ENCODE data around the gene ZRANB1. TPM values are rescaled to one million over a fixed set of nuclear protein-coding genes. Genes with fewer than 3 reads are reported as not detected.

The ZRANB1 gene
- total RNA-seq, 1 experiment from 2014 or later, result 11.5 TPM

DNA sequence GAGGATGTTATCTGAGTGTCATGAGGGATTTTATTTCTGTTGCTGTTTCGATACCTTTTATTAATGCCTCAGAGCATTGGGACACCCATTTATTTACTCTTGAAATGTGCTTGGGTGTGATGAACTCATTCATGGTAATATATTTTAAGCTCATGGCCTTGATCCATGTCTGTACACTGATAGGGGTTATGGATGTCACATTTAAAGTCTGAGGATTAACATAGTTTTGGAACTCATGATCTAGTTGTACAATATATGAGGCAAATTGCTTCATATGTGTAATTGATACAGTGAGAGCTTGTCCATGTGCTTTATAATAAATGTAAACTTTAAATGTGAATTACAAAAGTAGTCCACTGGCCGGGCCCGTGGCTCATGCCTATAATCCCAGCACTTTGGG is 23.0 kb upstream of the ZRANB1 start:
- no peak for DNase-seq (ENCODE audit: low read depth)

DNA sequence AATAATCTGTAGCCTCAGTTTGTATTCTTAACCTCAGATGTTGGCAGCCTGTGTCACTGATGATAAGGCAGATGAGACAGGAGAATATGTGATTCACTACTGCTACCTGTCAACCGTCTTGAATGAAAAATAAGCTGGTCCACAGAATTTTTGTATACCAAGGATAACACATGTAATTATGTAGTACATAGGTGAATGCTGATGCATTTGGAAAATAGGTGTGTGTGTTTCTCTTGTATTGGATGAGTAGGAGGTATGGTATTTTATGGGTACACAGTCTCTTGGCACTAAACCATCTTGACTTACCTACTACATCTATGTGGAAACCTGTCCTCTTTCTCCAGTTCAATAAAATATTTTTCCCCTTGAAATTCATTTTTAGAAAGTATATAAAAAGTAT is 20.7 kb upstream of the ZRANB1 start:
- DNase-seq (ENCODE audit: low read depth), result no peak

GRCh38 chr10:124923684-124924083 is 18.2 kb upstream of the ZRANB1 start:
- DNase-seq (ENCODE audit: low read depth), result no peak

GRCh38 chr10:124926548-124926947 is 15.4 kb upstream of the ZRANB1 start:
- DNase-seq (ENCODE audit: low read depth), result no peak

DNA sequence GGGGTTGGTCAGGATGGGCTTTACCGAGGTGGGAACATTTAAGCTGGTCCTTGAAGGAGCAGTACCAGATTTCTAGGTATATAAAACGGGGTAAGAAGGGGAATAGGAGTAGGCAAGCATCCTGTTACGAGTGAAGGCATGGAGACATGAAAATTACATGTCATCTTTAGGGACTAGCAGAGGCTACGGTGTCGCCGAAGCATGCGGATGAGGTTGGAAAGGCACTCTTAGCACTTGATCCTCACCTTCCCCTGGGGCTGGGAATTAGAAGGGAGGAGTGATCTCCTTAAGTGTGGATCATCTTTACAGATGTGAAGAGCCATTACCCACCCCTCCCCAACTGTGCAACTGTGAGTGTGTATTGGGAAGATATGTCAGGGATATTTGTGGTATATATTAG is 13.8 kb upstream of the ZRANB1 start:
- DNase-seq (ENCODE audit: low read depth), result no peak

GRCh38 chr10:124928545-124928944 is 13.4 kb upstream of the ZRANB1 start:
- DNase-seq (ENCODE audit: low read depth), result no peak

GRCh38 chr10:124935946-124936345 is 6.0 kb upstream of the ZRANB1 start:
- peak; percentile 72 for DNase-seq (ENCODE audit: low read depth)

DNA sequence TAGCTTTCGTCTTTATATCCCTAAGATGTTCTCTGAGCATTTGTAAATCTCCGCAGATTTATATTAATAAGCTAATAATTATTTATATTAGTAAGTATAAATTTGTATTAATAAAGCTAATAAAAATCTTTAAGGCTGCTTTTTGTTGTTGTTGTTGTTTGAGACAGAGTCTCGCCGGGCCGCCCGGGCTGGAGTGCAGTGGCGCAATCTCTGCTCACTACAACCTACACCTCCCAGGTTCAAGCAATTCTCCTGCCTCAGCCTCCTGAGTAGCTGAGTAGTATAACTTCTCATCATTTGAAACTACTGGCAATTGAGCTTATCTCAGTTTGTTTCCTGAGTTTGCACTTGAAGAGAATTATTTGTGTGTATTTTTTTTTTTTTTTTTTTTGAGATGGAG is 5.1 kb upstream of the ZRANB1 start:
- DNase-seq (ENCODE audit: low read depth), result no peak

DNA sequence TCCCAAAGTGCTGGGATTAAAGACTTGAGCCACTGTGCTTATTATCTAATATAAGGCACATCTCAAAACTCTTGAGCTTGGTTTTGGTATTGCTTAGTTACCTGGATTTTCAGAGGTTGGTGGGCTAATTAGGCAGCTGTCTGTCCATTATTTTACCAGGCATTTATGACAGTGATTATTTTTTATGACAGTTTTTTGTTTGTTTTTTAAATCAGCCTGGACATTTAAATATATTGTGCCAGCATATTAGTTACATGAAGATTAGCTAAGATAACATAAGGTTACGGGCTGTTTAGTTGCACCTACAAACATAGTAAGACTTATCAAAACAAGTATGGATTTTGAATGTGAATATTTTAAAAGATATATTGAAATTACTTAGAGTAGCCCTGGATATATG is 2.6 kb upstream of the ZRANB1 start:
- DNase-seq (ENCODE audit: low read depth), result no peak

- no peak for DNase-seq (ENCODE audit: low read depth)
Observed at GRCh38 chr10:124942317-124943169, 620 bp downstream of the ZRANB1 start.

GRCh38 chr10:124943301-124944092 is 1.6 kb downstream of the ZRANB1 start:
- DNase-seq (ENCODE audit: low read depth), result peak; percentile 33

- no peak for DNase-seq (ENCODE audit: low read depth)
Observed at GRCh38 chr10:124944982-124945381, 3.1 kb downstream of the ZRANB1 start.

GRCh38 chr10:124946945-124947344 is 5.0 kb downstream of the ZRANB1 start:
- DNase-seq (ENCODE audit: low read depth), result no peak

- no peak for DNase-seq (ENCODE audit: low read depth)
Observed at GRCh38 chr10:124949543-124949942, 7.6 kb downstream of the ZRANB1 start.

- DNase-seq (ENCODE audit: low read depth), result no peak
Observed at GRCh38 chr10:124952123-124952522, 10.2 kb downstream of the ZRANB1 start.

DNA sequence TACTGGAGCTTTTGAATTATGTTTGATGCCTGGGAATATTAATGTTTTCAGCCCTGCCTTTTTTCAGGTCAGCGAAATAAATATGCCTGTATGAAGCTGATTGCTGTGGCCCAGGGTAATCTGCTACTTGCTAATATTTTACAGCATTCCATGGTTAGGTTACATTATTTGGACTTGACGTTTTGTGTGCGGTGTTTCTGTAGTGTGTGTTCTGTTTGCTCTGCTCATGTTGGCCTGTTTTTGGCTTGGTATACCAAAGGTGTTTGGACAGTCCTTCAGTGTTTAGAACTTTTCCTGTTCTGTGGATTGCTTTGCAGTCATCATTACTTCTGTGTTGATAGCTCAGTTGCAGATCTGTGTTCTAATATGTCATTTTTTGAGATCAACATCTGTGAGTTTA is 11.5 kb downstream of the ZRANB1 start:
- DNase-seq (ENCODE audit: low read depth), result no peak

GRCh38 chr10:124955243-124955642 is 13.3 kb downstream of the ZRANB1 start:
- DNase-seq (ENCODE audit: low read depth), result no peak

- DNase-seq (ENCODE audit: low read depth), result no peak
Observed at GRCh38 chr10:124955868-124956267, 13.9 kb downstream of the ZRANB1 start.

- DNase-seq (ENCODE audit: low read depth), result no peak
Observed at GRCh38 chr10:124956764-124957163, 14.8 kb downstream of the ZRANB1 start.

DNA sequence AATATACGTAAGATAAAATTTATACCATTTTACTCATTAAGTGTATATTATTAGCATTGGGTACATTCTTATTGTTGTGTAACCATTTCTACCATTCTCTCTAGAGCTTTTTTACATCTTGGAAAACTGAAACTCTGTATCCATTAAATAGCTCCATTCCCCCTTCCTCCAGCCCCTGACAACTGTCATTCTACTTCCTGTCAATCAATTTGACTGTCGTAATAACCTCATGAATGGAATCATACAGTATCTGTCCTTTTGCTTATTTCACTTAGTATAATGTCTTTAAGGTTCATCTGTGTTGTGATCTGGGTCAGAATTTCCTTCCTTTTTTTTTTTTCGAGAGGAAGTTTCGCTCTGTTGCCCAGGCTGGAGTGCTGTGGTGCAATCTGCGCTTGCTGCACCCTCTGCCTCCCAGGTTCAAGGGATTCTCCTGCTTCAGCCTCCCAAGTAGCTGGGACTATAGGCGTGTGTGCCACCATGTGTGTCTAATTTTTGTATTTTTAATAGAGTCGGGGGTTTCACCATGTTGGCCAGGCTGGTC is 15.6 kb downstream of the ZRANB1 start:
- no peak for DNase-seq (ENCODE audit: low read depth)

- no peak for DNase-seq (ENCODE audit: low read depth)
Observed at GRCh38 chr10:124959564-124959963, 17.6 kb downstream of the ZRANB1 start.

DNA sequence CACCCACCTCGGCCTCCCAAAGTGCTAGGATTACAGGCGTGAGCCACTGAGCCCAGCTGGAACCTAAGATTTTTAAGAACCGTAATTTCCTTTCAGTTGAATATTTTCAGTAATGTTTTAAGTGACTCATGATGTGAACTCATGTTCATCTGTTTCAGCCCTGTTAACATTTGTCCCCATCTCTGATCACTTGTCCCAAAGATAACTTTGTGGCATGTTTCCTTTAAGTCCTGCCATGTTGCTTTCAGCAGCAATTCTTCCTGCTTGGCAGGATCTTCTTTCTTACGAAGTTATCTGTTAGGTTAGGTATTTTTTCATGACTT is 19.3 kb downstream of the ZRANB1 start:
- DNase-seq (ENCODE audit: low read depth), result no peak

DNA sequence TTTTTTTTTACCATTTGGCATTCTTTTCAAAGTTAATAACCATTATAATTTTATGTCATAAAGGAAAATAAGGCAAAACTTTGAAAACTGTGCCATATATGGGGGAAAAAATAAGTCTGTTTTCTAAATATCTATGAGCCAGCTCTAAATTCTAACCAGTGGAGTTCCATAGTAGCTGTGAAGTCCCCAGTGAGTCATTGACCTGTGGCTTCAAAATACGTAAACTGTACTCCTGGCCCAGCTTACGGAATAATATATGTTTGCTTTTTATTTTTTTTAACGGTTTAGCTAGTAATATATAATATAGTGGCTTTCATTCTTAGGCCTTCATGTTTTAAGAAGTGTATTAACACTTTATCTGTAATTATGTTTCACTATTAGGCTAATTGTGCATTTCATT is 20.5 kb downstream of the ZRANB1 start:
- no peak for DNase-seq (ENCODE audit: low read depth)
